DND-41 (cell line): Measurements from ENCODE around the gene CTPS2.

Experiments
- ATAC-seq: fragments of 200-7000 bp; cut with Tn5 transposase; 3 replicates; pipeline ENCODE4 v1.9.1; 2021; ENCODE audit warnings: low read depth; ENCODE audit not compliant: insufficient read depth
- DNase-seq: peaks from one replicate; pipeline ENCODE4 v3.0.0-alpha.2; 2020
- H2AFZ ChIP-seq: 2 replicates; pipeline ENCODE4 v1.6.0; 2012; ENCODE audit warnings: low read depth, low read length
- H3K27ac ChIP-seq: 2 replicates; pipeline ENCODE4 v1.5.1; 2012; ENCODE audit warnings: low read length, inconsistent platforms
- H3K27me3 ChIP-seq: fragments of 200-600 bp; sonication (generic); 2 replicates; pipeline ENCODE4 v1.6.0; 2012; ENCODE audit warnings: low read length, mild to moderate bottlenecking, inconsistent platforms; ENCODE audit not compliant: insufficient read depth, poor library complexity
- H3K36me3 ChIP-seq: 2 replicates; pipeline ENCODE4 v1.5.1; 2012; ENCODE audit warnings: low read length, inconsistent platforms; ENCODE audit not compliant: insufficient read depth
- H3K4me1 ChIP-seq: 2 replicates; pipeline ENCODE4 v1.5.1; 2012; ENCODE audit warnings: mild to moderate bottlenecking, low read length; ENCODE audit not compliant: insufficient read depth
- H3K4me2 ChIP-seq: 2 replicates; pipeline ENCODE4 v1.6.0; 2012; ENCODE audit warnings: mild to moderate bottlenecking, moderate library complexity, low read length, inconsistent platforms; ENCODE audit not compliant: insufficient read depth
- H3K4me3 ChIP-seq, 2 experiments: fragments of 200-600 bp in 1 of 2; shearing (Covaris generic) in 1 of 2; 2 replicates each; pipeline ENCODE4 v1.5.1; 2012 to 2016; ENCODE audit warnings: inconsistent platforms in 2 of 2, low read length in 2 of 2, mild to moderate bottlenecking in 2 of 2, low read depth in 1 of 2, moderate library complexity in 1 of 2
- H3K79me2 ChIP-seq: 2 replicates; pipeline ENCODE4 v1.6.0; 2012; ENCODE audit warnings: low read length, inconsistent platforms; ENCODE audit not compliant: insufficient read depth
- H3K9ac ChIP-seq: 2 replicates; pipeline ENCODE4 v1.6.0; 2012; ENCODE audit warnings: low read depth, mild to moderate bottlenecking, inconsistent platforms, low read length, moderate library complexity
- H3K9me3 ChIP-seq: 2 replicates; pipeline ENCODE4 v1.5.1; 2012; ENCODE audit warnings: low read length, moderate library complexity, mild to moderate bottlenecking, inconsistent platforms; ENCODE audit not compliant: insufficient read depth, severe bottlenecking
- H4K20me1 ChIP-seq: 2 replicates; pipeline ENCODE4 v1.6.0; 2012; ENCODE audit warnings: low read length; ENCODE audit not compliant: insufficient read depth
- EZH2 ChIP-seq: IDR thresholded peaks from 3 replicates; pipeline ENCODE4 v1.6.1; 2012; ENCODE audit warnings: borderline replicate concordance, low read depth, mild to moderate bottlenecking, moderate library complexity, low read length, inconsistent platforms; ENCODE audit not compliant: severe bottlenecking
- TF ChIP-seq, protein P1 (sequence below): IDR thresholded peaks from 2 replicates; pipeline ENCODE4 v1.5.1; 2012; ENCODE audit warnings: borderline replicate concordance, low read length, moderate library complexity, mild to moderate bottlenecking; ENCODE audit not compliant: poor library complexity, severe bottlenecking; ENCODE audit errors: extremely low read depth

Gene CTPS2

DNA sequence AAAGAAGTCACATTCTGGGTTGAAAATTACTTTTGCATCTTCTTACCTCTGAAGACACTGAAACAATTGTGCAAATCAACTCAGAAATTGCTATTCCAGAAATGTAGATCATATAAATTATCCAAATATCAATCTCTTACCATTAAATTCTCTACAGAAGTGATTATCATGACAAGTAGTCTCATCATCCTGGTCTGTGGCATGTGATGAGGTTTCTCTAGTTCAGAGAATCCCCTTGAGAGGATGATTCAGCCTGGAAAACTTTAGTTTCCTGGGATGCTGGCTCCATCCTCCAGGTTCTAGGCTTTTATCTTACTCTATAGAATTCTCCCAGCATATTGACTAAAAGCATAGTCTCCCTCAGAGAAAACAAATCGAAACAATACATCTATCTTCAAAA is 138.7 kb downstream of the CTPS2 start:
- no peak for DNase-seq
- Histone ChIP-seq H3K4me1 (no peaks in the 10 kb centered on the region), H3K36me3 (no peaks in the 10 kb centered on the region), H4K20me1 (no peaks in the 10 kb centered on the region), H3K4me3 (no peak overlapping the region), H2AFZ (no peak overlapping the region), H3K27me3 (no peaks in the 10 kb centered on the region), H3K27ac (no peak overlapping the region), H3K9me3 (no peaks in the 10 kb centered on the region), H3K79me2 (no peaks in the 10 kb centered on the region), H3K4me2 (no peak overlapping the region), H3K9ac (no peak overlapping the region)
- ATAC-seq, result no peak
- TF ChIP-seq, protein P1, sequence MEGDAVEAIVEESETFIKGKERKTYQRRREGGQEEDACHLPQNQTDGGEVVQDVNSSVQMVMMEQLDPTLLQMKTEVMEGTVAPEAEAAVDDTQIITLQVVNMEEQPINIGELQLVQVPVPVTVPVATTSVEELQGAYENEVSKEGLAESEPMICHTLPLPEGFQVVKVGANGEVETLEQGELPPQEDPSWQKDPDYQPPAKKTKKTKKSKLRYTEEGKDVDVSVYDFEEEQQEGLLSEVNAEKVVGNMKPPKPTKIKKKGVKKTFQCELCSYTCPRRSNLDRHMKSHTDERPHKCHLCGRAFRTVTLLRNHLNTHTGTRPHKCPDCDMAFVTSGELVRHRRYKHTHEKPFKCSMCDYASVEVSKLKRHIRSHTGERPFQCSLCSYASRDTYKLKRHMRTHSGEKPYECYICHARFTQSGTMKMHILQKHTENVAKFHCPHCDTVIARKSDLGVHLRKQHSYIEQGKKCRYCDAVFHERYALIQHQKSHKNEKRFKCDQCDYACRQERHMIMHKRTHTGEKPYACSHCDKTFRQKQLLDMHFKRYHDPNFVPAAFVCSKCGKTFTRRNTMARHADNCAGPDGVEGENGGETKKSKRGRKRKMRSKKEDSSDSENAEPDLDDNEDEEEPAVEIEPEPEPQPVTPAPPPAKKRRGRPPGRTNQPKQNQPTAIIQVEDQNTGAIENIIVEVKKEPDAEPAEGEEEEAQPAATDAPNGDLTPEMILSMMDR, result no peak
- no peak for TF ChIP-seq EZH2

DNA sequence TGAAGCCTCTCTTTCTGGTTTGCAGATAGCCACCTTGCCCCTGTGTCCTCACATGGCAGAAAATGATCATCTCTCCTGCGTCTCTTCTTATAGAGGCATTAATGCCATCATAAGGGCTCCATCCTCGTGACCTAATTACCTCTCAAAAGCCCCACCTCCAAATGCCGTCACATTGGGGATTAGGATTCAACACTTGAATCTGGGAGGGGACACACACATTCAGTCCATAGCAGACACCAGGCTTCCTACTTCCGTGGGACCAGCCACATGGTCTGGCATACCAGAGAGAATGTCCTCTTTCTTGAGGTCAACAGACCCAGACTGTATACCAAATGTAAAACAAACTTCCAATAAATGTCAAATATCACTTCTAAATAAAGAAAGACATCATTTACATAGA is 144.8 kb downstream of the CTPS2 start:
- Histone ChIP-seq H3K27ac (no peak overlapping the region), H3K9ac (no peak overlapping the region), H3K79me2 (no peaks in the 10 kb centered on the region), H2AFZ (no peak overlapping the region), H3K4me1 (no peaks in the 10 kb centered on the region), H4K20me1 (no peaks in the 10 kb centered on the region), H3K9me3 (no peaks in the 10 kb centered on the region), H3K4me2 (no peak overlapping the region), H3K36me3 (no peaks in the 10 kb centered on the region), H3K4me3 (no peak overlapping the region), H3K27me3 (no peaks in the 10 kb centered on the region)
- ATAC-seq (no peak), DNase-seq (no peak)
- TF ChIP-seq EZH2, result no peak
- TF ChIP-seq, protein P1, result no peak

DNA sequence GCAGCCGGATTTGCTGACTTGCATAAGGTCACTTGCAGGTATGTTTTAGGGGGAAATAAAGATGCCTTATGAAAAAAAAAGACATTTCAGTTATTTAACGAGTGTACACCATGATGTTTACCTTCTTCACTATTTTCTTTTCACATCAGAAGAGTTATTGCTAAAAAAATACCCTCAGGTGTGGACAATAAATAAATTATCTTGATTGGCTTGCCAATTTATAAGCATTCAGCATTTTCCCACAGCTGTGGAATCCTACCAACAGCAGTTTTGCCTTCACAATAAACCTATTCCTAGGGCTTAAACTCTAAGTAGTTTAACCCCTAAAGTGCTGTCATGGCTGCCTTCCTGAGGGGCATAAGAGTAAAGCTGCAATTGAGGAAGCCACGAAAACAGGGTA is 145.9 kb downstream of the CTPS2 start:
- Histone ChIP-seq H3K27me3 (no peaks in the 10 kb centered on the region), H2AFZ (no peak overlapping the region), H3K9me3 (no peaks in the 10 kb centered on the region), H3K36me3 (no peaks in the 10 kb centered on the region), H3K27ac (no peak overlapping the region), H3K4me3 (no peak overlapping the region), H3K4me1 (no peaks in the 10 kb centered on the region), H3K4me2 (no peak overlapping the region), H3K9ac (no peak overlapping the region), H4K20me1 (no peaks in the 10 kb centered on the region), H3K79me2 (no peaks in the 10 kb centered on the region)
- no peak for ATAC-seq
- TF ChIP-seq, protein P1, result no peak
- TF ChIP-seq EZH2, result no peak
- DNase-seq, result no peak

DNA sequence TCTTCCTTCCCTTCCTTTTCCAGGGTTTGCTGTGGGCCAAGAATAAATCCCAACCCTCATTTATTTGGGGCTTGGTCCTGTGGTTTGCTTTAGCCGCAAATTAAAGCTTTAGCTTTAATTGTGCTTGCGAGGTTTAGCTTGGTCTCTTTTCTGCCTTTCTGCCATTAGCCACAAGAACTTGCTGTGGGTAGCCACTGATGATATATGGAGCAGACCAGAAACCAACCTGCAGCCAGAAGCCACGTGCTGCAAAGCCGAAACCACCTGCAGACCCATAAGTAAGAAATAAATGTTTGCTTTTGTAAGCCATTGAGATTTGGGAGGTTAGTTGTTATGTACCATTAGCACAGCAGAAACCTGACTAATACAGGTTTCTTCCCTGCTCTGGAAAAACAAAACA is 152.3 kb downstream of the CTPS2 start:
- H3K9ac ChIP-seq, result no peak overlapping the region
- no peaks in the 10 kb centered on the region for H3K9me3 ChIP-seq
- DNase-seq, result no peak
- H3K4me1 ChIP-seq, result no peaks in the 10 kb centered on the region
- TF ChIP-seq, protein P1, result no peak
- TF ChIP-seq EZH2, result no peak
- no peak overlapping the region for H2AFZ ChIP-seq
- no peak overlapping the region for H3K27ac ChIP-seq
- H3K36me3 ChIP-seq, result no peaks in the 10 kb centered on the region
- no peak for ATAC-seq
- no peak overlapping the region for H3K4me2 ChIP-seq
- no peak overlapping the region for H3K4me3 ChIP-seq
- H4K20me1 ChIP-seq, result no peaks in the 10 kb centered on the region
- H3K79me2 ChIP-seq, result no peaks in the 10 kb centered on the region
- no peaks in the 10 kb centered on the region for H3K27me3 ChIP-seq
